Measurements from ENCODE around the gene CREB3L2.

DNA sequence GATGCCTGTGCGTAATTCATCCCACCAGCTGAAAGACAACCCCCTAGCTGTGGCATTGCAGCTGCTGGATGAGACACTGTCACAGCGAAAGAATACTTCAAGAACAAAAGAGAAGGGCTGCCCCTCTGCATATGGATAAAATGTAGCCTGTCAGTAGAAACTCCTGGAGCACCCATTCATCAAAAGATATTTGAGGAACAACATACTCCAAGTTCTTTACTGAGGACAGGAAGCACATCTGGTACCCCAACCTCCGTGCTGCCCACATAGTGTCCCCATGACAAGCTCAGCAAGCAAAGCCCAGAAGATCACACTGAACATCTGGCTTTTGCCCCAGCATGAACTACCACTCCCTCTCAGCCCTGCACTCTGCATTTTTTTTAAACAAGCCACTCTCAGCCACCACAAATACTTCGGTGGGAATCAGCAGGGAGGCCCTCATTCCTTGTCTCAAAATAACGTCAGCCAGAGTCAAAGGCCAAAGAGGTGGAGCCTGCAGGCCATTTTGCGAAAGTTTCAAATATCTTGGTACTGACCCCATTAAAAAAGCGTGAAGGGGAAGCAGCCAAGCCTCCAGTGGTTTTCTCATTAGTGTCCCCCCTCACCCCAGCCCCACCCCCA is 1.7 kb downstream of the CREB3L2 start:
- TF ChIP-seq, protein P1, sequence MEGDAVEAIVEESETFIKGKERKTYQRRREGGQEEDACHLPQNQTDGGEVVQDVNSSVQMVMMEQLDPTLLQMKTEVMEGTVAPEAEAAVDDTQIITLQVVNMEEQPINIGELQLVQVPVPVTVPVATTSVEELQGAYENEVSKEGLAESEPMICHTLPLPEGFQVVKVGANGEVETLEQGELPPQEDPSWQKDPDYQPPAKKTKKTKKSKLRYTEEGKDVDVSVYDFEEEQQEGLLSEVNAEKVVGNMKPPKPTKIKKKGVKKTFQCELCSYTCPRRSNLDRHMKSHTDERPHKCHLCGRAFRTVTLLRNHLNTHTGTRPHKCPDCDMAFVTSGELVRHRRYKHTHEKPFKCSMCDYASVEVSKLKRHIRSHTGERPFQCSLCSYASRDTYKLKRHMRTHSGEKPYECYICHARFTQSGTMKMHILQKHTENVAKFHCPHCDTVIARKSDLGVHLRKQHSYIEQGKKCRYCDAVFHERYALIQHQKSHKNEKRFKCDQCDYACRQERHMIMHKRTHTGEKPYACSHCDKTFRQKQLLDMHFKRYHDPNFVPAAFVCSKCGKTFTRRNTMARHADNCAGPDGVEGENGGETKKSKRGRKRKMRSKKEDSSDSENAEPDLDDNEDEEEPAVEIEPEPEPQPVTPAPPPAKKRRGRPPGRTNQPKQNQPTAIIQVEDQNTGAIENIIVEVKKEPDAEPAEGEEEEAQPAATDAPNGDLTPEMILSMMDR (IDR thresholded peaks at IDR 0.05; ENCODE audit: insufficient read depth, low read length, poor library complexity, severe bottlenecking) = no peak
- no peak for TF ChIP-seq EZH2phosphoT487 (conservative IDR thresholded peaks at IDR 0.05; ENCODE audit: low read length)

All from SU-DHL-6 (cell line).